Trophoblast cell (in vitro differentiated cells and primary cell): ENCODE data around the gene ROBO1.

ENCODE experiments used
- DNase-seq, 2 donors: peaks; one replicate each; pipeline ENCODE4 v3.0.0-alpha.2; 2016
- H2AFZ ChIP-seq: 2 replicates; pipeline ENCODE4 v1.6.1; 2013; ENCODE audit warnings: low read length, moderate library complexity, mild to moderate bottlenecking; ENCODE audit not compliant: insufficient read depth, poor library complexity
- H2AK5ac ChIP-seq: 2 replicates; pipeline ENCODE4 v1.6.1; 2013; ENCODE audit warnings: mild to moderate bottlenecking, low read length
- H2BK120ac ChIP-seq: 2 replicates; pipeline ENCODE4 v1.6.1; 2013; ENCODE audit warnings: low read length, mild to moderate bottlenecking, moderate library complexity; ENCODE audit not compliant: insufficient read depth, poor library complexity
- H2BK12ac ChIP-seq: 2 replicates; pipeline ENCODE4 v1.6.1; 2013; ENCODE audit warnings: mild to moderate bottlenecking, low read length, moderate library complexity
- H2BK5ac ChIP-seq: 2 replicates; pipeline ENCODE4 v1.6.1; 2013; ENCODE audit warnings: low read length, low read depth, moderate library complexity, mild to moderate bottlenecking; ENCODE audit not compliant: poor library complexity
- H3K14ac ChIP-seq: 2 replicates; pipeline ENCODE4 v1.6.1; 2013; ENCODE audit warnings: mild to moderate bottlenecking, low read length
- H3K18ac ChIP-seq: 2 replicates; pipeline ENCODE4 v1.6.1; 2013; ENCODE audit warnings: mild to moderate bottlenecking, low read length
- H3K23ac ChIP-seq: 2 replicates; pipeline ENCODE4 v1.6.1; 2013; ENCODE audit warnings: low read length
- H3K27ac ChIP-seq: 2 replicates; pipeline ENCODE4 v1.5.1; 2013; ENCODE audit warnings: low read depth, mild to moderate bottlenecking, inconsistent platforms, low read length, moderate library complexity
- H3K27me3 ChIP-seq: 2 replicates; pipeline ENCODE4 v1.6.1; 2013; ENCODE audit warnings: inconsistent platforms, mild to moderate bottlenecking, low read length, moderate library complexity; ENCODE audit not compliant: insufficient read depth
- H3K36me3 ChIP-seq, 2 experiments: 1 replicate in 1 of 2; 2 replicates in 1 of 2; pipeline ENCODE4 v1.6.1; 2013; ENCODE audit warnings: low read length in 2 of 2, mild to moderate bottlenecking in 2 of 2, moderate library complexity in 1 of 2; ENCODE audit not compliant: insufficient read depth in 2 of 2, control insufficient read depth in 1 of 2
- H3K4ac ChIP-seq: 2 replicates; pipeline ENCODE4 v1.6.1; 2013; ENCODE audit warnings: low read depth, mild to moderate bottlenecking, low read length, moderate library complexity
- H3K4me1 ChIP-seq, 2 experiments: 1 replicate in 1 of 2; 2 replicates in 1 of 2; pipeline ENCODE4 v1.6.1; 2013; ENCODE audit warnings: low read length in 2 of 2, mild to moderate bottlenecking in 2 of 2, moderate library complexity in 1 of 2; ENCODE audit not compliant: insufficient read depth in 2 of 2, control insufficient read depth in 1 of 2
- H3K4me2 ChIP-seq: 2 replicates; pipeline ENCODE4 v1.6.1; 2013; ENCODE audit warnings: inconsistent platforms, mild to moderate bottlenecking, low read length, moderate library complexity
- H3K4me3 ChIP-seq: 2 replicates; pipeline ENCODE4 v1.5.1; 2013; ENCODE audit warnings: mild to moderate bottlenecking, low read depth, low read length, inconsistent platforms
- H3K79me1 ChIP-seq: one replicate; pipeline ENCODE4 v1.6.1; 2013; ENCODE audit warnings: low read length
- H3K79me2 ChIP-seq: 2 replicates; pipeline ENCODE4 v1.6.1; 2013; ENCODE audit warnings: low read length, mild to moderate bottlenecking; ENCODE audit not compliant: control insufficient read depth, insufficient read depth, poor library complexity
- H3K9ac ChIP-seq: 2 replicates; pipeline ENCODE4 v1.6.1; 2013; ENCODE audit warnings: mild to moderate bottlenecking, low read length
- H3K9me3 ChIP-seq: 2 replicates; pipeline ENCODE4 v1.6.1; 2013; ENCODE audit warnings: low read depth, mild to moderate bottlenecking, control low read depth, inconsistent platforms, low read length; ENCODE audit not compliant: insufficient read depth
- H4K12ac ChIP-seq: 2 replicates; pipeline ENCODE4 v1.6.1; 2013; ENCODE audit warnings: low read depth, mild to moderate bottlenecking, low read length, moderate library complexity
- H4K8ac ChIP-seq: 2 replicates; pipeline ENCODE4 v1.6.1; 2013; ENCODE audit warnings: low read depth, mild to moderate bottlenecking, low read length, moderate library complexity
- H4K91ac ChIP-seq: one replicate; pipeline ENCODE4 v1.6.1; 2013; ENCODE audit warnings: low read depth, mild to moderate bottlenecking, low read length, moderate library complexity
- WGBS: extraction: QIAGEN DNeasy Blood & Tissue Kit; methylation state at CpG from one replicate; pipeline ENCODE4 v1.1.7; 2013; ENCODE audit warnings: missing lambda C conversion rate; ENCODE audit not compliant: insufficient read length, insufficient coverage; ENCODE audit errors: extremely low coverage; 5-methylcytosine and 5-hydroxymethylcytosine counted together

The ROBO1 gene

GRCh38 chr3:79159736-79160135 is 608.1 kb downstream of the ROBO1 start:
- H3K27ac ChIP-seq, result no peak overlapping the region
- no peak overlapping the region for H3K4ac ChIP-seq
- H3K9me3 ChIP-seq, result no peaks in the 10 kb centered on the region
- H2AFZ ChIP-seq, result no peak overlapping the region
- H3K27me3 ChIP-seq, result no peaks in the 10 kb centered on the region
- H2BK120ac ChIP-seq, result no peak overlapping the region
- no peak overlapping the region for H3K14ac ChIP-seq
- H3K4me2 ChIP-seq, result no peak overlapping the region
- H3K23ac ChIP-seq, result no peak overlapping the region
- no peaks in the 10 kb centered on the region for H3K4me1 ChIP-seq
- H3K9ac ChIP-seq, result no peak overlapping the region
- no peak overlapping the region for H3K18ac ChIP-seq
- no CpG with 5 or more reads among the region's 2 CpGs for WGBS
- H3K4me3 ChIP-seq, result no peak overlapping the region
- H4K91ac ChIP-seq, result no peak overlapping the region
- no peak overlapping the region for H2AK5ac ChIP-seq
- no peak overlapping the region for H2BK5ac ChIP-seq
- DNase-seq, result no peak
- H3K36me3 ChIP-seq, result no peaks in the 10 kb centered on the region
- H4K8ac ChIP-seq, result no peak overlapping the region
- H3K79me2 ChIP-seq, result no peaks in the 10 kb centered on the region
- H4K12ac ChIP-seq, result no peak overlapping the region
- no peak overlapping the region for H2BK12ac ChIP-seq
- H3K79me1 ChIP-seq, result no peaks in the 10 kb centered on the region

GRCh38 chr3:79157191-79157590 is 610.6 kb downstream of the ROBO1 start:
- DNase-seq, result no peak
- no peak overlapping the region for H3K23ac ChIP-seq
- H3K4me2 ChIP-seq, result no peak overlapping the region
- H3K9ac ChIP-seq, result no peak overlapping the region
- H4K8ac ChIP-seq, result no peak overlapping the region
- H3K18ac ChIP-seq, result no peak overlapping the region
- H2AFZ ChIP-seq, result no peak overlapping the region
- no peak overlapping the region for H2BK120ac ChIP-seq
- no peaks in the 10 kb centered on the region for H3K36me3 ChIP-seq
- no peak overlapping the region for H4K12ac ChIP-seq
- no peaks in the 10 kb centered on the region for H3K9me3 ChIP-seq
- no peak overlapping the region for H4K91ac ChIP-seq
- H3K79me1 ChIP-seq, result no peaks in the 10 kb centered on the region
- no peak overlapping the region for H3K14ac ChIP-seq
- no peak overlapping the region for H2BK5ac ChIP-seq
- H2AK5ac ChIP-seq, result no peak overlapping the region
- no peak overlapping the region for H3K27ac ChIP-seq
- no peaks in the 10 kb centered on the region for H3K79me2 ChIP-seq
- H3K4me3 ChIP-seq, result no peak overlapping the region
- no peaks in the 10 kb centered on the region for H3K4me1 ChIP-seq
- H3K4ac ChIP-seq, result no peak overlapping the region
- H3K27me3 ChIP-seq, result no peaks in the 10 kb centered on the region
- no peak overlapping the region for H2BK12ac ChIP-seq

- Histone ChIP-seq H3K4me2 (no peak overlapping the region), H3K9me3 (no peaks in the 10 kb centered on the region), H2BK5ac (no peak overlapping the region), H2BK12ac (no peak overlapping the region), H4K8ac (no peak overlapping the region), H3K18ac (no peak overlapping the region), H3K27me3 (no peaks in the 10 kb centered on the region), H4K12ac (no peak overlapping the region), H3K79me2 (no peaks in the 10 kb centered on the region), H4K91ac (no peak overlapping the region), H3K4me3 (no peak overlapping the region), H3K4ac (no peak overlapping the region), H2AK5ac (no peak overlapping the region), H2BK120ac (no peak overlapping the region), H3K23ac (no peak overlapping the region), H3K14ac (no peak overlapping the region), H2AFZ (no peak overlapping the region), H3K79me1 (no peaks in the 10 kb centered on the region), H3K27ac (no peak overlapping the region), H3K9ac (no peak overlapping the region), H3K36me3 (no peaks in the 10 kb centered on the region), H3K4me1 (no peaks in the 10 kb centered on the region)
- WGBS, result no CpG with 5 or more reads among the region's 2 CpGs
- no peak for DNase-seq
Measured at GRCh38 chr3:79154865-79155264, 612.9 kb downstream of the ROBO1 start.

- Histone ChIP-seq H4K91ac (no peak overlapping the region), H3K14ac (no peak overlapping the region), H3K79me1 (no peaks in the 10 kb centered on the region), H2AK5ac (no peak overlapping the region), H3K23ac (no peak overlapping the region), H4K8ac (no peak overlapping the region), H3K27me3 (no peaks in the 10 kb centered on the region), H3K36me3 (no peaks in the 10 kb centered on the region), H3K9ac (no peak overlapping the region), H3K9me3 (no peaks in the 10 kb centered on the region), H3K4me2 (no peak overlapping the region), H4K12ac (no peak overlapping the region), H3K18ac (no peak overlapping the region), H2AFZ (no peak overlapping the region), H2BK5ac (no peak overlapping the region), H2BK12ac (no peak overlapping the region), H3K4me1 (no peaks in the 10 kb centered on the region), H3K27ac (no peak overlapping the region), H3K4ac (no peak overlapping the region), H3K79me2 (no peaks in the 10 kb centered on the region), H2BK120ac (no peak overlapping the region), H3K4me3 (no peak overlapping the region)
- WGBS, result no CpG with 5 or more reads among the region's 2 CpGs
- no peak for DNase-seq
Measured at GRCh38 chr3:79148786-79149185, 619.0 kb downstream of the ROBO1 start.
